Body of pancreas (tissue), 4 donors: ENCODE results near the gene TFDP2. TPM values are rescaled to one million over a fixed set of nuclear protein-coding genes. Genes with fewer than 3 reads are reported as not detected.
"Not testable (repeated sequence)": the region's sequence is repeated elsewhere in the genome, so short reads cannot be mapped to it uniquely, and the experiment has no call there.

Experiments used
- ATAC-seq: fragments of 150-250 bp; one replicate; pipeline ENCODE4 v1.9.1; 2016
- DNase-seq, 4 donors: peaks; one replicate each; pipeline ENCODE4 v3.0.0-alpha.2; 2019
- H3K27ac ChIP-seq, 4 donors: fragments of 200-600 bp; sonication (generic); 1 replicate in 3 of 4; 2 replicates in 1 of 4; pipeline versions ENCODE4 v1.5.1 to v1.6.1; 2016 to 2019; ENCODE audit warnings: mild to moderate bottlenecking in 1 of 4, mixed read lengths in 1 of 4, moderate library complexity in 1 of 4
- H3K27me3 ChIP-seq, 2 donors: fragments of 200-600 bp; sonication (generic); one replicate each; pipeline ENCODE4 v1.6.0; 2016; ENCODE audit warnings: mild to moderate bottlenecking in 1 of 2
- H3K36me3 ChIP-seq, 2 donors: fragments of 200-600 bp; sonication (generic); replicated peaks in 1 of 2; 2 replicates each; pipeline ENCODE4 v1.5.1; 2016; ENCODE audit warnings: low read depth in 2 of 2; ENCODE audit not compliant: insufficient read depth in 1 of 2
- H3K4me1 ChIP-seq: fragments of 200-600 bp; sonication (generic); one replicate; pipeline ENCODE4 v1.6.0; 2016
- H3K4me3 ChIP-seq, 2 donors: fragments of 200-600 bp; sonication (generic); 1 replicate in 1 of 2; 2 replicates in 1 of 2; pipeline ENCODE4 v1.5.1; 2016 to 2019
- H3K9me3 ChIP-seq, 3 donors: fragments of 200-600 bp; sonication (generic); 1 replicate in 2 of 3; 2 replicates in 1 of 3; pipeline ENCODE4 v1.5.1; 2016
- POLR2A ChIP-seq, 3 donors: fragments of 450-650 bp; IDR thresholded peaks; one replicate each; pipeline ENCODE4 v1.6.1; 2016; ENCODE audit warnings: antibody characterized with exemption in 3 of 3, mild to moderate bottlenecking in 2 of 3
- WGBS, 2 donors: methylation state at CpG; one replicate each; pipeline ENCODE4 v1.1.5; 2017; 5-methylcytosine and 5-hydroxymethylcytosine counted together
- intact Hi-C: fragments of 100-400 bp; cut with DNase I; formaldehyde crosslinking; loops from one replicate; pipeline ENCODE4 v1.15.1; 2023
- total RNA-seq, 2 donors: library from RNA; depleted of rRNA; stranded (reverse); fragments of >200 nt; gene quantifications; one replicate each; pipeline ENCODE4 v1.1.0, GENCODE V29; 2016
- TF ChIP-seq, protein P1 (sequence below), 7 experiments: fragments of 450-650 bp in 4 of 7; fragments of 200-600 bp in 3 of 7; sonication (generic) in 3 of 7; IDR thresholded peaks; one replicate each; pipeline ENCODE4 v1.5.1; 2016 to 2019; ENCODE audit warnings: antibody characterized with exemption in 7 of 7

TFDP2 gene
- total RNA-seq, 2 donors from 2014 or later: 8.9 to 21.5 TPM

DNA sequence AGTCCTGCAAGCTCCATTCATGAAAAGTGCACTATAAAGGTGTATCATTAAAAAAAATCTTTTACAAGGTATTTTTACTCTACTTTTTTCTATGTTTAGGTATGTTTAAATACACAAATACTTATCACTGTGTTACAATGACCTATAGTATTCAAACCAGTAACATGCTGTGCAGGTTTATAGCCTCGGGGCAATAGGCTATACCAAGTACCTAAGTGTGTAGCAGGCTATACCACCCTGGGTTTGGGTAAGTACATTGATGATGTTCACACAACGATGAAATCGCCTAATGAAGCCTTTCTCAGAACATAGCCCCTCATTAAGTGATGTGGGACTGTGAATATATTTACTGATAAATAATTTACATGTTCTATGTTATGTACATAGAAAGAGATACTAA is 168.3 kb downstream of the TFDP2 start:
- H3K36me3 ChIP-seq: no peaks in the 10 kb centered on the region
- DNase-seq (no peak), ATAC-seq (no peak)
- TF ChIP-seq, protein P1, sequence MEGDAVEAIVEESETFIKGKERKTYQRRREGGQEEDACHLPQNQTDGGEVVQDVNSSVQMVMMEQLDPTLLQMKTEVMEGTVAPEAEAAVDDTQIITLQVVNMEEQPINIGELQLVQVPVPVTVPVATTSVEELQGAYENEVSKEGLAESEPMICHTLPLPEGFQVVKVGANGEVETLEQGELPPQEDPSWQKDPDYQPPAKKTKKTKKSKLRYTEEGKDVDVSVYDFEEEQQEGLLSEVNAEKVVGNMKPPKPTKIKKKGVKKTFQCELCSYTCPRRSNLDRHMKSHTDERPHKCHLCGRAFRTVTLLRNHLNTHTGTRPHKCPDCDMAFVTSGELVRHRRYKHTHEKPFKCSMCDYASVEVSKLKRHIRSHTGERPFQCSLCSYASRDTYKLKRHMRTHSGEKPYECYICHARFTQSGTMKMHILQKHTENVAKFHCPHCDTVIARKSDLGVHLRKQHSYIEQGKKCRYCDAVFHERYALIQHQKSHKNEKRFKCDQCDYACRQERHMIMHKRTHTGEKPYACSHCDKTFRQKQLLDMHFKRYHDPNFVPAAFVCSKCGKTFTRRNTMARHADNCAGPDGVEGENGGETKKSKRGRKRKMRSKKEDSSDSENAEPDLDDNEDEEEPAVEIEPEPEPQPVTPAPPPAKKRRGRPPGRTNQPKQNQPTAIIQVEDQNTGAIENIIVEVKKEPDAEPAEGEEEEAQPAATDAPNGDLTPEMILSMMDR (IDR thresholded peaks at IDR 0.05): no peak
- TF ChIP-seq POLR2A (IDR thresholded peaks at IDR 0.05): no peak
- no peaks in the 10 kb centered on the region for H3K4me1 ChIP-seq
- no peak overlapping the region for H3K27ac ChIP-seq
- no peaks in the 10 kb centered on the region for H3K9me3 ChIP-seq
- H3K4me3 ChIP-seq: no peak overlapping the region
- no peaks in the 10 kb centered on the region for H3K27me3 ChIP-seq
- 95 to 99% methylated on average over 3 of the region's 3 CpGs for WGBS, 2 donors
- intact Hi-C loops: no loop called here

DNA sequence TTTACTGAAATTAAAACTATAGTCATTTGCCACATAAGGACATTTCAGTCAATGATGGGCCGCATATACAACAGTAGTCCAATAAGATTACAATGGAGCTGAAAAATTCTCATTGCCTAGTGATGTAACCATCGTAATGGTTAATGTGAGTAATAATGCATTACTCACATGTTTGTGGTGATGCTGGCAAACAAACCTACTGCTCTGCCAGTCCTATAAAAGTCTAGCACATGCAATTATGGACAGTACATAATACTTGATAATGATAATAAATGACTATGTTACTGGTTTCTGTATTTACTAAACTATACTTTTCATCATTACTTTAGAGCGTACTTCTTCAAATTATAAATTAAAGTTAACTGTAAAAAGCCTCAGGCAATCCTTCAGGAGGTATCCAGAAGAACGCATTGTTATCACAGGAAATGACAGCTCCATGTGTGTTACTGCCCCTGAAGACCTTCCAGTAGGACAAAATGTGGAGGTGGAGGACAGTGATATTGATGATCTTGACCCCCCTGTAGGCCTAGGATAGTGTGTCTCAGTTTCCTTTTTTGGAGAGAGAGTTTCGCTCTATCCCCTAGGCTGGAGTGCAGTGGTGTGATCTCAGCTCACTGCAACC is 170.2 kb downstream of the TFDP2 start:
- no peaks in the 10 kb centered on the region for H3K4me1 ChIP-seq
- H3K36me3 ChIP-seq: no peaks in the 10 kb centered on the region
- H3K27me3 ChIP-seq: no peaks in the 10 kb centered on the region
- TF ChIP-seq POLR2A (IDR thresholded peaks at IDR 0.05): no peak
- TF ChIP-seq, protein P1 (IDR thresholded peaks at IDR 0.05): no peak
- intact Hi-C loops: no loop called here
- WGBS, 2 donors: 90% methylated on average over 5 of the region's 5 CpGs
- H3K27ac ChIP-seq: no peak overlapping the region
- DNase-seq (no peak), ATAC-seq (no peak)
- H3K4me3 ChIP-seq: no peak overlapping the region
- H3K9me3 ChIP-seq: no peaks in the 10 kb centered on the region

DNA sequence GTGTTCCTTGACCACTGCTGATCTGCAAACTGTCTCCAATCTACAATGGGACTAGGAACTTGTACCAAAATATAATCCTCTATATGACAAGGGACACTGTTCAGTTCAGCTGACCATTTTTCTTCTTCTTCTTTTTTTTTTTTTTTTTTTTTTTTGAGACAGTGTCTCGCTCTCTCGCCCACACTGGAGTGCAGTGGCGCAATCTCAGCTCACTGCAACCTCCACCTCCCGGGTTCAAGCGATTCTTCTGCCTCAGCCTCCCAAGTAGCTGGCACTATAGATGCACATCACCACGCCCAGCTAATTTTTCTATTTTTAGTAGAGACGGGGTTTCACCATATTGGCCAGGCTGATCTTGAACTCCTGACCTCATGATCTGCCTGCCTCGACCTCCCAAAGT is 174.6 kb downstream of the TFDP2 start:
- ATAC-seq, H3K27ac ChIP-seq, DNase-seq, H3K4me3 ChIP-seq, H3K27me3 ChIP-seq, H3K4me1 ChIP-seq, H3K9me3 ChIP-seq, H3K36me3 ChIP-seq, intact Hi-C loops: not testable (repeated sequence)
- WGBS, 2 donors: 90 to 91% methylated on average over 8 of the region's 8 CpGs

DNA sequence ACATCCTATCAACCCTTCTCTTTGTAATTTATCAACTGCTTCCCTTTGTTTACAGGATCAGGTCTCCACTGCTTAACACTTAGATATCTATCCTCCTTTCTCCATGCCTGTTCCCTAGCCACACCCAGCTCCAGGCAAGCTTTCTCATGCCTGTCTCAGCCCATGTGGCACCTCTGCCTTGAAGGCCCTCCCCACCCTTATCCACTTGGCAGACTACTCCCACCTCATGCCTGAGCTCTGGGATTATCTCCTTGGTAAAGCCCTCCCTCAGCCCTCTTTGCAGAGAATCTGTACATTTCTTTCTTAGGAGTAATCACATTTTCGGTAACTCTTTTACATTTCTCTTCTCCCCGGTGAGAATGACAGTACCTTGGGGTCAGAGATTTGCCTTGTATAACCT is 176.9 kb downstream of the TFDP2 start:
- DNase-seq (no peak), ATAC-seq (no peak)
- no peak overlapping the region for H3K27ac ChIP-seq
- H3K9me3 ChIP-seq: no peaks in the 10 kb centered on the region
- intact Hi-C loops: no loop called here
- no peaks in the 10 kb centered on the region for H3K27me3 ChIP-seq
- 98 to 100% methylated on average over 2 of the region's 2 CpGs for WGBS, 2 donors
- H3K4me1 ChIP-seq: no peaks in the 10 kb centered on the region
- TF ChIP-seq, protein P1 (IDR thresholded peaks at IDR 0.05): no peak
- TF ChIP-seq POLR2A (IDR thresholded peaks at IDR 0.05): no peak
- no peaks in the 10 kb centered on the region for H3K36me3 ChIP-seq
- H3K4me3 ChIP-seq: no peak overlapping the region

DNA sequence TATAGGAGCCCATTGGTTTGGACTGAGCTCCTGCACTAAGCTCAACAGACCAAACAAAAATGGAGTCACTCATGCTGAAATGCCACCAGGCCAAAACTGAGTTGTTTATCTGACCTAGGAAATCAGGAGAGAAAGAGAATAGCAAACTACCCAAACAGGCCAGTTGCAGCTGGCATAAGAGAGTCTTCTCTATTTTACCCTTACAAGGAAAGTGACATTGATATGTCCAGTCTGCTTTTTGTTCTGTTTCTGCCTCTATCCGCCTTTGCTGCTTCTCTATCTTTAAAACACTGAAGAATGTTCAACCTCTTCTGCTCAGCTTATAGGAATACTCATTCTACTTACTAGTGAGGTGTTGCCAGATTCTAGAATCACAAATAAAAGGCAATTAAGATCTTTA is 177.8 kb downstream of the TFDP2 start:
- H3K9me3 ChIP-seq: no peaks in the 10 kb centered on the region
- intact Hi-C loops: no loop called here
- WGBS, 2 donors: 91 to 96% methylated on average over 1 of the region's 1 CpG
- no peak overlapping the region for H3K4me3 ChIP-seq
- ATAC-seq: no peak
- TF ChIP-seq, protein P1 (IDR thresholded peaks at IDR 0.05): no peak
- no peak for TF ChIP-seq POLR2A (IDR thresholded peaks at IDR 0.05)
- no peaks in the 10 kb centered on the region for H3K36me3 ChIP-seq
- H3K27ac ChIP-seq: no peak overlapping the region
- no peak for DNase-seq
- H3K4me1 ChIP-seq: no peaks in the 10 kb centered on the region
- no peaks in the 10 kb centered on the region for H3K27me3 ChIP-seq
